Measurements from ENCODE around the gene CDK8.
"Not testable (repeated sequence)": the region's sequence is repeated elsewhere in the genome, so short reads cannot be mapped to it uniquely, and the experiment has no call there.

Gene CDK8

GRCh38 chr13:26280295-26280694 is 26.4 kb downstream of the CDK8 start:
- Histone ChIP-seq H3K9ac (ENCODE audit: low read length) (no peak overlapping the region), H3K27me3 (ENCODE audit: low read depth, low read length) (no peaks in the 10 kb centered on the region), H3K27ac (ENCODE audit: low read length) (no peak overlapping the region), H2AFZ (ENCODE audit: low read depth, low read length) (no peak overlapping the region), H4K20me1 (ENCODE audit: insufficient read depth, low read length) (peaks cover 17% of the 10 kb centered on the region; the same call in 1 of the 2 replicates), H3K9me3 (ENCODE audit: insufficient read depth, low read length) (no peaks in the 10 kb centered on the region), H3K4me1 (ENCODE audit: low read length) (no peaks in the 10 kb centered on the region), H3K4me3 (ENCODE audit: low read length) (no peak overlapping the region), H3K4me2 (ENCODE audit: low read length) (no peak overlapping the region), H3K36me3 (replicated peaks; ENCODE audit: low read depth, low read length) (peaks cover 12% of the 10 kb centered on the region), H3K79me2 (ENCODE audit: low read length) (peaks cover 45% of the 10 kb centered on the region)
- TF ChIP-seq CTCF (IDR thresholded peaks at IDR 0.05; ENCODE audit: low read depth, low read length) (no peak), EZH2phosphoT487 (IDR thresholded peaks at IDR 0.05; ENCODE audit: low read depth) (no peak)

- Histone ChIP-seq H3K4me3 (ENCODE audit: low read length) (no peak overlapping the region), H3K4me1 (ENCODE audit: low read length) (no peaks in the 10 kb centered on the region), H2AFZ (ENCODE audit: low read depth, low read length) (no peak overlapping the region), H4K20me1 (ENCODE audit: insufficient read depth, low read length) (peaks cover 17% of the 10 kb centered on the region; the same call in 1 of the 2 replicates), H3K36me3 (replicated peaks; ENCODE audit: low read depth, low read length) (peaks cover 12% of the 10 kb centered on the region), H3K27me3 (ENCODE audit: low read depth, low read length) (no peaks in the 10 kb centered on the region), H3K27ac (ENCODE audit: low read length) (no peak overlapping the region), H3K9me3 (ENCODE audit: insufficient read depth, low read length) (no peaks in the 10 kb centered on the region), H3K4me2 (ENCODE audit: low read length) (no peak overlapping the region), H3K79me2 (ENCODE audit: low read length) (peaks cover 40% of the 10 kb centered on the region), H3K9ac (ENCODE audit: low read length) (no peak overlapping the region)
- TF ChIP-seq EZH2phosphoT487 (IDR thresholded peaks at IDR 0.05; ENCODE audit: low read depth): no peak
- TF ChIP-seq CTCF (IDR thresholded peaks at IDR 0.05; ENCODE audit: low read depth, low read length): no peak
Observed at GRCh38 chr13:26280822-26281221, 26.9 kb downstream of the CDK8 start.

- not testable (repeated sequence) for H2AFZ ChIP-seq (ENCODE audit: low read depth, low read length); H4K20me1 ChIP-seq (ENCODE audit: insufficient read depth, low read length); H3K36me3 ChIP-seq (replicated peaks; ENCODE audit: low read depth, low read length); H3K4me3 ChIP-seq (ENCODE audit: low read length); H3K9ac ChIP-seq (ENCODE audit: low read length); H3K27me3 ChIP-seq (ENCODE audit: low read depth, low read length); H3K4me2 ChIP-seq (ENCODE audit: low read length); H3K4me1 ChIP-seq (ENCODE audit: low read length); H3K79me2 ChIP-seq (ENCODE audit: low read length); H3K9me3 ChIP-seq (ENCODE audit: insufficient read depth, low read length); H3K27ac ChIP-seq (ENCODE audit: low read length)
Observed at GRCh38 chr13:26285911-26286310, 32.0 kb downstream of the CDK8 start.

- not testable (repeated sequence) for H3K4me3 ChIP-seq (ENCODE audit: low read length); H3K9ac ChIP-seq (ENCODE audit: low read length); H2AFZ ChIP-seq (ENCODE audit: low read depth, low read length); H4K20me1 ChIP-seq (ENCODE audit: insufficient read depth, low read length); H3K36me3 ChIP-seq (replicated peaks; ENCODE audit: low read depth, low read length); H3K4me1 ChIP-seq (ENCODE audit: low read length); H3K9me3 ChIP-seq (ENCODE audit: insufficient read depth, low read length); H3K4me2 ChIP-seq (ENCODE audit: low read length); H3K27me3 ChIP-seq (ENCODE audit: low read depth, low read length); H3K27ac ChIP-seq (ENCODE audit: low read length)
- peaks cover 18% of the 10 kb centered on the region for H3K79me2 ChIP-seq (ENCODE audit: low read length)
Observed at GRCh38 chr13:26288838-26289237, 34.9 kb downstream of the CDK8 start.

- TF ChIP-seq EZH2phosphoT487 (IDR thresholded peaks at IDR 0.05; ENCODE audit: low read depth) (no peak), CTCF (IDR thresholded peaks at IDR 0.05; ENCODE audit: low read depth, low read length) (no peak)
- H3K4me3 ChIP-seq (ENCODE audit: low read length): no peak overlapping the region
- H3K79me2 ChIP-seq (ENCODE audit: low read length): peaks cover 80% of the 10 kb centered on the region
- H3K9me3 ChIP-seq (ENCODE audit: insufficient read depth, low read length): no peaks in the 10 kb centered on the region
- no peak overlapping the region for H3K4me2 ChIP-seq (ENCODE audit: low read length)
- no peak overlapping the region for H2AFZ ChIP-seq (ENCODE audit: low read depth, low read length)
- H4K20me1 ChIP-seq (ENCODE audit: insufficient read depth, low read length): peaks cover 25% of the 10 kb centered on the region
- H3K27me3 ChIP-seq (ENCODE audit: low read depth, low read length): no peaks in the 10 kb centered on the region
- no peaks in the 10 kb centered on the region for H3K4me1 ChIP-seq (ENCODE audit: low read length)
- H3K36me3 ChIP-seq (replicated peaks; ENCODE audit: low read depth, low read length): no peaks in the 10 kb centered on the region
- H3K27ac ChIP-seq (ENCODE audit: low read length): no peak overlapping the region
- no peak overlapping the region for H3K9ac ChIP-seq (ENCODE audit: low read length)
Observed at GRCh38 chr13:26295812-26296211, 41.9 kb downstream of the CDK8 start.
